ENCODE results near the gene TRAK1. TPM values are rescaled to one million over a fixed set of nuclear protein-coding genes. Genes with fewer than 3 reads are reported as not detected.

TRAK1 gene
- total RNA-seq, 1 donor from 2014 or later: 36.8 TPM

GRCh38 chr3:42055291-42055690 lies 35.9 kb upstream of the TRAK1 start:
- H3K9me3 ChIP-seq: no peaks in the 10 kb centered on the region
- H3K36me3 ChIP-seq: no peaks in the 10 kb centered on the region
- H3K27me3 ChIP-seq: no peaks in the 10 kb centered on the region
- intact Hi-C loops (cut with DNase I): no loop called here
- no peak for TF ChIP-seq POLR2AphosphoS5 (IDR thresholded peaks at IDR 0.05; ENCODE audit: insufficient read depth in 1 of 2, low read depth in 1 of 2)
- no peak for TF ChIP-seq CTCF (IDR thresholded peaks at IDR 0.05)
- no peak for TF ChIP-seq POLR2A (IDR thresholded peaks at IDR 0.05)
- DNase-seq (ENCODE audit: extremely low spot score in 2 of 2): no peak
- H3K4me3 ChIP-seq: no peak overlapping the region
- no peak overlapping the region for H3K27ac ChIP-seq
- H3K4me1 ChIP-seq: peaks cover 32% of the 10 kb centered on the region

GRCh38 chr3:42056840-42057239 lies 34.3 kb upstream of the TRAK1 start:
- Histone ChIP-seq H3K4me3 (no peak overlapping the region), H3K27me3 (no peaks in the 10 kb centered on the region), H3K4me1 (peaks cover 38% of the 10 kb centered on the region), H3K27ac (no peak overlapping the region), H3K36me3 (no peaks in the 10 kb centered on the region), H3K9me3 (no peaks in the 10 kb centered on the region)
- no peak for DNase-seq (ENCODE audit: extremely low spot score in 2 of 2)
- TF ChIP-seq CTCF (IDR thresholded peaks at IDR 0.05): no peak
- TF ChIP-seq POLR2AphosphoS5 (IDR thresholded peaks at IDR 0.05; ENCODE audit: insufficient read depth in 1 of 2, low read depth in 1 of 2): no peak
- TF ChIP-seq POLR2A (IDR thresholded peaks at IDR 0.05): no peak
- intact Hi-C loops (cut with DNase I): no loop called here

GRCh38 chr3:42057561-42058211 lies 33.5 kb upstream of the TRAK1 start:
- H3K27ac ChIP-seq: no peak overlapping the region
- no peaks in the 10 kb centered on the region for H3K9me3 ChIP-seq
- H3K27me3 ChIP-seq: no peaks in the 10 kb centered on the region
- H3K4me3 ChIP-seq: no peak overlapping the region
- H3K4me1 ChIP-seq: peaks cover 39% of the 10 kb centered on the region
- no peaks in the 10 kb centered on the region for H3K36me3 ChIP-seq
- intact Hi-C loops (cut with DNase I): no loop called here
- TF ChIP-seq POLR2A (IDR thresholded peaks at IDR 0.05) (no peak), CTCF (IDR thresholded peaks at IDR 0.05) (no peak), POLR2AphosphoS5 (IDR thresholded peaks at IDR 0.05; ENCODE audit: insufficient read depth in 1 of 2, low read depth in 1 of 2) (no peak)
- no peak for DNase-seq (ENCODE audit: extremely low spot score in 2 of 2)

- no peaks in the 10 kb centered on the region for H3K36me3 ChIP-seq
- H3K4me1 ChIP-seq: peaks cover 41% of the 10 kb centered on the region
- peak overlapping the region; percentile 61 for H3K27ac ChIP-seq
- TF ChIP-seq POLR2A (IDR thresholded peaks at IDR 0.05) (no peak), CTCF (IDR thresholded peaks at IDR 0.05) (no peak), POLR2AphosphoS5 (IDR thresholded peaks at IDR 0.05; ENCODE audit: insufficient read depth in 1 of 2, low read depth in 1 of 2) (no peak)
- DNase-seq (ENCODE audit: extremely low spot score in 2 of 2): no peak
- no peak overlapping the region for H3K4me3 ChIP-seq
- H3K9me3 ChIP-seq: no peaks in the 10 kb centered on the region
- intact Hi-C loops (cut with DNase I): no loop called here
- H3K27me3 ChIP-seq: no peaks in the 10 kb centered on the region
Observed at GRCh38 chr3:42061025-42061712, 30.0 kb upstream of the TRAK1 start.

Data from vagina (tissue), 2 donors.